GM12891 (cell line): ENCODE data around the gene TMEM170B. TPM values are rescaled to one million over a fixed set of nuclear protein-coding genes. Genes with fewer than 3 reads are reported as not detected.

ENCODE experiments used
- DNase-seq: peaks from one replicate; pipeline ENCODE4 v3.0.0; 2011; ENCODE audit warnings: low spot score; ENCODE audit not compliant: insufficient read length
- FAIRE-seq: peaks from 2 replicates; lab custom pipeline; 2011; peaks lifted over from hg19 to GRCh38; lab: Jason Lieb, UNC
- PAX5 ChIP-seq: IDR thresholded peaks from 2 replicates; pipeline ENCODE4 v1.6.1; 2011; ENCODE audit warnings: low read length, moderate library complexity, mild to moderate bottlenecking; ENCODE audit not compliant: insufficient read depth, severe bottlenecking
- POLR2A ChIP-seq: IDR thresholded peaks from 2 replicates; pipeline ENCODE4 v1.6.1; 2011; ENCODE audit warnings: low read depth, low read length, control low read depth
- POLR2AphosphoS5 ChIP-seq: IDR thresholded peaks from 2 replicates; pipeline ENCODE4 v1.6.1; 2011; ENCODE audit warnings: low read depth, low read length, control low read depth
- POU2F2 ChIP-seq: IDR thresholded peaks from 2 replicates; pipeline ENCODE4 v1.6.1; 2011; ENCODE audit warnings: low read depth, mild to moderate bottlenecking, control low read depth, low read length, moderate library complexity
- SPI1 ChIP-seq: IDR thresholded peaks from 2 replicates; pipeline ENCODE4 v1.6.1; 2011; ENCODE audit warnings: low read depth, low read length, control low read depth
- TAF1 ChIP-seq: IDR thresholded peaks from 2 replicates; pipeline ENCODE4 v1.6.1; 2011; ENCODE audit warnings: low read depth, low read length, control low read depth
- polyA plus RNA-seq: library from polyadenylated mRNA; unstranded; fragments of >200 nt; gene quantifications from one replicate; pipeline ENCODE4 v1.2.1, GENCODE V29; 2012; ENCODE audit warnings: low read depth, missing spikeins, inconsistent platforms; ENCODE audit not compliant: missing spikeins

Gene TMEM170B
- 2.5 TPM for polyA plus RNA-seq

- DNase-seq (peak; percentile 93), FAIRE-seq (peak; percentile 100)
- TF ChIP-seq TAF1 = no peak
- 0 out of 2 replicates have a peak, but pooled peaks have one; percentile 9 for TF ChIP-seq POU2F2
Measured at GRCh38 chr6:11537229-11538051, at the start of gene TMEM170B. Gene TMEM170B, plus strand, starts transcription at chr6:11537749. Its CDS starts 529 bp downstream, at chr6:11538278.

- no peak for FAIRE-seq
- no peak for DNase-seq
- no peak for TF ChIP-seq POLR2A
- no peak for TF ChIP-seq PAX5
- no peak for TF ChIP-seq SPI1
- TF ChIP-seq POLR2AphosphoS5 = no peak
- TF ChIP-seq TAF1 = no peak
- TF ChIP-seq POU2F2 = no peak
Measured at GRCh38 chr6:11490996-11491395, 46.6 kb upstream of the TMEM170B start.

GRCh38 chr6:11491596-11492463, 45.7 kb upstream of the TMEM170B start:
- DNase-seq = no peak
- TF ChIP-seq SPI1 (no peak), POLR2A (no peak), POLR2AphosphoS5 (no peak), TAF1 (no peak), POU2F2 (no peak), PAX5 (no peak)
- peak; percentile 91 for FAIRE-seq

GRCh38 chr6:11492464-11493290, 44.9 kb upstream of the TMEM170B start:
- DNase-seq (no peak), FAIRE-seq (peak; percentile 50)
- TF ChIP-seq PAX5 (no peak), POLR2AphosphoS5 (no peak), SPI1 (no peak), POLR2A (no peak), TAF1 (no peak), POU2F2 (no peak)

- no peak for DNase-seq
- peak; percentile 16 for FAIRE-seq
Measured at GRCh38 chr6:11493974-11494373, 43.6 kb upstream of the TMEM170B start.

GRCh38 chr6:11494786-11495564, 42.6 kb upstream of the TMEM170B start:
- FAIRE-seq = peak; percentile 56
- TF ChIP-seq POU2F2 (no peak), TAF1 (peak; percentile 18; the same call in 1 of the 2 replicates), POLR2A (no peak), PAX5 (no peak), SPI1 (0 out of 2 replicates have a peak, but pooled peaks have one; percentile 34)
- no peak for DNase-seq

More at GRCh38 chr6:11493974-11494373, 43.6 kb upstream of the TMEM170B start:
- no peak for TF ChIP-seq POLR2AphosphoS5
- no peak for TF ChIP-seq PAX5
- TF ChIP-seq SPI1 = no peak
- TF ChIP-seq POU2F2 = no peak
- no peak for TF ChIP-seq TAF1

- no peak for TF ChIP-seq TAF1
- no peak for TF ChIP-seq POLR2AphosphoS5
- TF ChIP-seq POLR2A = no peak
- TF ChIP-seq SPI1 = no peak
- no peak for TF ChIP-seq PAX5
- TF ChIP-seq POU2F2 = no peak
- DNase-seq (no peak), FAIRE-seq (no peak)
Measured at GRCh38 chr6:11495565-11496145, 41.9 kb upstream of the TMEM170B start.
